ENCODE results near the gene MYEOV. TPM values are rescaled to one million over a fixed set of nuclear protein-coding genes. Genes with fewer than 3 reads are reported as not detected.
A peak's percentile ranks its signal among the peaks of the same experiment; 100 is the strongest.

Gene MYEOV
- total RNA-seq, 2 donors from 2014 or later, result 0.16 to 2.9 TPM

DNA sequence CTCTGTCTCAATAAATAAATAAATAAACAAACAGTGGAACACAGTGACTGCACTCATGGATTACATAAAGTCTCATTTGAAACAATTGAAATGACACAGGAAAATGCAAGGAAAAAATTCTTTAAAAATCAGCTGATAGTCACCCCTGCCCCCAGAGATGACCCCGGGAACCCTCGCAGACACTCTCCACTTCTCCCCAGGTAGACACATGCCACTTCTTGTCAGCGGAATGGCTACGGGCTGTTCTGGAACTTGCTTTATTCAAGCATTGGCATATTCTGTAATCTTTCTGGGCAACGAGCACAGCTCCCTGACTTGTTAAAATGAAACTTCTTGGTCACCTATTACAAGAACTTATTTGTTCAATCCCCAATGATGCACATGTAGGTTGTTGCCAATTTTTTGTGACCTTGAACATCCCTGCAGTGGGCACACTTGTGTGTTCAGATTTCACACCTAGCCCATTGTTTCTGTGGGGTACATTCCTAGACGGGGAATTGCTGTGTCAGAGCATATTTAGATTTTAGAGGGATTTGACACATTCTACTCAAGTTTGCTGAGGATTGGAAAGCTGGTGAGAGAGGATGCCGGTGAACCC lies 32.8 kb downstream of the MYEOV start:
- DNase-seq (no peak), ATAC-seq (no peak)
- intact Hi-C loops (cut with DNase I), result no loop called here

DNA sequence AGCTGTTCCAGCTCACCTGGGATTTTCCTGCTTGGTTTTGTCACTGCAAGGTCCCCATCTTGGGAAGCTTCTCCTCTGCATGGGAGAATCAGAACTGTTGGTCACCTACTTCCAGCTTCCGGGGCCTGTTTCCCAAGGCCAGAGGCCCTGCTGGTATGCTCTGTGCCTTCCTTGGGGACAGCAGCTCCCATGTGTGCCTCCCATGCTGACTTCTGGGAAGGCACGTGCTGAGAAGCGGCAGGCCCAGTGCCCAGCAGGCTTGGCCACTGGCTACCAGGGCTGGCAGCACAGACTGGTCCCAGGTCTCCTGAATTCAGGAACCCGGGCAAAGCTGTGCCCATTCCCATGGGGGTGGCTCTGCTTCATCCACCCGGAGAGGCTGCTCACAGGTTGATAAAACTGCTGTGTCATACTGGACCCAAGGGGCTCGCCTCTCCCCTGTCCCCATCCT lies 33.8 kb downstream of the MYEOV start:
- ATAC-seq, result peak in 1 of 2 donors; percentile 27

DNA sequence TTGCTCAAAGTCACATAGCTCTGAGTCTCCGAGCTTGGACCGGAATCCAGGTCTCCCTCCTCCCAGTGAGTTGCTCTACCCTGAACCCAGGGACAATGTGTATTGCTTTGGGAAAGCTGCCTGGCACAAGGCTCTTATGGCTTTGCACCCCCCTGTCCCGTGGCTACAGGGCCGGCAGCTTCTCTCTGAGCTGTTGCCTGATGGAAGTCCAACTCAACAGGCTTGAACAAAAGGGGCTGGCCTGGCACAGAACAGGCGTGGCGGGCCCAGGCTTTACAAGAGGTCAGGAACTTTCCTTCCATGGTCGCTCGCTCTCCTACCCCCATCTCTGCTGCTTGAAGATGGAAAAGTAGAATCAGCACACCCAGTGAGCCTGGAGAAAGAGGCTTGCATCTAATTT lies 34.3 kb downstream of the MYEOV start:
- no peak for DNase-seq
- no peak for ATAC-seq
- intact Hi-C loops (cut with DNase I), result no loop called here

More for the DNA sequence above, 33.8 kb downstream of the MYEOV start:
- intact Hi-C loops (cut with DNase I), result no loop called here
- DNase-seq, result no peak

GRCh38 chr11:69329581-69329980 lies 35.6 kb downstream of the MYEOV start:
- DNase-seq, result no peak
- intact Hi-C loops (cut with DNase I), result no loop called here
- ATAC-seq, result no peak

DNA sequence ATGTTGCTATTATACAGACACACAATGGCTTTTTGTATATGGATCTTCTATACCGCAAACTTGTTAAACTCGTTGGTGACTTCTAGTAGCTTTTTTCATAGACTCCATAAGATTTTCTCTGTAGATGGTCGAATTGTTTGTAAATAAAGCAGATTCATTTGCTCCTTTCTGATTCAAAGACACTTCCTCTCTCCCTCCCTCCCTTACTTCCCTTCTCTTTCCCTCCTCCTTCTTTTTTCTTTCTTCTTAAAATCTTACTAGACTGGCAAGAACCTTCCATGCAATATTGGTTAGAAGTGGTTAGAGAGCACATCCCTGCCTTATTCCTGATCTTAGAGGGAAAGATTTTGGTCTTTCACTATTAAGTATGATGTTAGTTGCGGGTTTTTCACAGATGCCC lies 36.4 kb downstream of the MYEOV start:
- intact Hi-C loops (cut with DNase I), result no loop called here
- ATAC-seq, result no peak
- DNase-seq, result no peak

GRCh38 chr11:69333149-69333710 lies 39.3 kb downstream of the MYEOV start:
- no peak for ATAC-seq
- intact Hi-C loops (cut with DNase I), result no loop called here
- DNase-seq, result no peak

GRCh38 chr11:69333879-69334278 lies 39.9 kb downstream of the MYEOV start:
- DNase-seq (no peak), ATAC-seq (no peak)
- intact Hi-C loops (cut with DNase I), result no loop called here

- intact Hi-C loops (cut with DNase I), result no loop called here
- no peak for DNase-seq
- ATAC-seq, result no peak
Observed at GRCh38 chr11:69335007-69335780, 41.2 kb downstream of the MYEOV start.

DNA sequence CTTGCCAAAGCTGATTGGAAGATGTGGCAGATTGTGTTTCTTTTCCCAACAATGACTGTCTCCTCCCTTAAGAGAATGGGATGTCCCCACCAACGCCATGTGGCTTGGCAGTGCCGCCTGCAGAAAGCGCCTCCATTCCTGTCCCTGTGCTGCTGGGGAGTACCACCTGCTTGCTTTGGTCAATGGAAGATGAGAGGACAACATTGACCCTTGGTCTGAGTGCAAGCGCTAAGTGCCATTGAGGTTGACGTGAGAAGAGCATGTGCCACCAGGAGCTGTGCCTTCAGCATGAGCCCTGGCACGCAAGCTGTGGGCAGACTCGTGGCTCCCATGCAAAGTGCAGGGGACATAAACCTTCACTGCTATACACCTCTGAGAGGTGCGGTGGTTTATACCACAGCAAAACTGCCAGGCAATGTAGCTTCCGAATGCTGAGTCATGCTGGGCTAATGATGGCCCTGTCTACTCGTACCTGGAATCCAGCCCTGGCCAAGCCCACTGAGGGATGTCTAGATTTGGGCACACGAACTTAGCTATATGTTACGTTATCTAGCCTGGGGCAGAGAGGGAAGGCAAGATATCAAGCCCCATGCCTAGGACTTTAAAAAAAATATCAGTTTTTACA lies 41.9 kb downstream of the MYEOV start:
- intact Hi-C loops (cut with DNase I), result no loop called here
- no peak for ATAC-seq
- no peak for DNase-seq

- intact Hi-C loops (cut with DNase I), result no loop called here
- ATAC-seq (no peak), DNase-seq (no peak)
Observed at GRCh38 chr11:69337211-69337721, 43.3 kb downstream of the MYEOV start.

- intact Hi-C loops (cut with DNase I), result no loop called here
- DNase-seq (no peak), ATAC-seq (no peak)
Observed at GRCh38 chr11:69339041-69339733, 45.2 kb downstream of the MYEOV start.

- intact Hi-C loops (cut with DNase I), result no loop called here
- ATAC-seq (no peak), DNase-seq (no peak)
Observed at GRCh38 chr11:69339983-69340565, 46.1 kb downstream of the MYEOV start.

- no peak for DNase-seq
- intact Hi-C loops (cut with DNase I), result no loop called here
Observed at GRCh38 chr11:69342588-69343330, 48.8 kb downstream of the MYEOV start.

DNA sequence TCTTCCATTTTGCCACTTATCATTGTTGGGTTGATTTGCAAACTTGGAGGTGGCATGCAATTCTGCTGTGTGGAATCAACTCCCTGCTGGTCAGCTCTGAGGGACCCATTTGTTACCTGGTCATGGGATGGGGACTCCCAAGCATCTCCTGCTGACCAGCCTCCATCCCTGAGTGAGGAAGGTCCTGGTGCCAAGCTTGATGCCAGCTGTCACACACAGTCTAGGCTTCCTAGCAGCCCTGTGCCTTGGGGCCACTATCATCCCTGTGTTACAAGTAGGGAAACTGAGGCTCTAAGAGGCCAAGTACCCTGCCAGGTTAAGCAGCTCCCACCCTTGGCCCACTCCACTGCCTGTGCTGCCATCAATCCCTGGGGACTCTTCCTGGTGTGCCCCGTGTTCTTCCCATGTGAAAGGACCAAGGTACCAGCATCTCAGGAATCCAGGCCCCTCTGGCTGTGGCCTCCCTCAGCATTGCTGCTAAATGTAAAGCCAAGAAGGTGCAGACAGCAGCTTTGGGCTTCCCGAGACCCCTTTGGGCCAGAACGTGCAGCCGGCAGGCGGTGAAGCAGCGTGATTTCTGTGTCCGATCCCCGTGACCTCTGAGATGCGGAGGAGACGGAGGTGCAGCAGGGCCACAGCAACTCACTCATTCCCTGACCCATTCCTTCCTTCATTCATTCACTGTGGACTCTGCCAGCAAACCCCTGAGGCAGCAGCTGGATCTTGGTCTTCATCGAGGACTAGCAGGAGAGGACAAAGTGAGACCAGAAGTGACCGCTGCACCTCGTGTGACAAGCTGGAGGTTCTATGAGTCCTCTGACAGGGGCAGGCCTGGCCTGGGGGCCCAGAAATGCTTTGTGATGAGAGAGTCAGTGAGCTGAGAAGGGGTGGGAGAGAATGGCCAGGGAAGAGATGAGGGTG lies 49.7 kb downstream of the MYEOV start:
- intact Hi-C loops (cut with DNase I), result no loop called here
- ATAC-seq, result no peak
- no peak for DNase-seq

More at GRCh38 chr11:69342588-69343330, 48.8 kb downstream of the MYEOV start:
- no peak for ATAC-seq

GRCh38 chr11:69344570-69345145 lies 50.7 kb downstream of the MYEOV start:
- intact Hi-C loops (cut with DNase I), result no loop called here
- ATAC-seq (no peak), DNase-seq (no peak)

Data from left cardiac atrium (tissue), 4 donors.